ENCODE data around the gene DYSF.

The DYSF gene

DNA sequence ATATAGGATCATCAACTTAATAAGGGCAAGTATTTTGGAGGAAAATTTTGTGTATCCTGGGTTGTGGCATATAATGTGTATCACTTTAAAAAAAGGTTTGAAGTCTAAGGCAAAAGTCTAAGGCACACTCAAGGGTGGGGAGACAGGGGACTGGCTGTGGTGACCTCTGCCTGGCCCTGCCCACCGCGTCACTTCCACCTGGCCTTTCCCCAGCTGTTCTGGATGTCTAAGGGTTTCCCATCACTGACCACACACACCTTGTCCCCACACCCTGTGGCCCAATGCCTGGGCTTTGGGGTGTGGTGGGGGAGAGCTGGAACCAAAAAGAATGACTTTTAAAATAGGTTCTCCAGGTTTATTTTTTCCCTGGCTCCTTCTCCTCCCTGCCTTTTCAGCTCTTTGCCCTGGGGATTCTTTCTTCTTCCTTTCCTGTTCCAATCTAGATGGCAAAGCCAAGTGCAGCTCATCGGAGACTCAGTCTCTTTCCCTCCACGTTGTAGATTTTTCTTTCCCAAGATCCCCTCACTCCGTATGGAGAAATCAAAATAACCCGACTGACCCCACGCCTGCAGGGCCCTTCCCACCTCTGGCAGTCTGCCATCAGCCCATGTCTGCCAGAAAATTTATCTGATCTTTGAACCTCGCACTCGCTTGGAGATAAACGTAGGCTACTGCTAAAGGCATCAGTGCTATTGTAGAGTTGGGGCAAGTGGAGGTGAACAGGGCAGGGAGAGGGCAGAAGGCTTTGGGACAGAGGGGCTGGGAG is 257.2 kb downstream of the DYSF start:
- no peak for TF ChIP-seq CTCF (IDR thresholded peaks at IDR 0.05)

- no peak for TF ChIP-seq CTCF (IDR thresholded peaks at IDR 0.05)
Observed at GRCh38 chr2:71711133-71711855, 257.9 kb downstream of the DYSF start.

GRCh38 chr2:71712158-71712818 is 258.9 kb downstream of the DYSF start:
- TF ChIP-seq CTCF (IDR thresholded peaks at IDR 0.05): no peak

GRCh38 chr2:71713581-71714580 is 260.5 kb downstream of the DYSF start:
- TF ChIP-seq CTCF (IDR thresholded peaks at IDR 0.05): no peak

DNA sequence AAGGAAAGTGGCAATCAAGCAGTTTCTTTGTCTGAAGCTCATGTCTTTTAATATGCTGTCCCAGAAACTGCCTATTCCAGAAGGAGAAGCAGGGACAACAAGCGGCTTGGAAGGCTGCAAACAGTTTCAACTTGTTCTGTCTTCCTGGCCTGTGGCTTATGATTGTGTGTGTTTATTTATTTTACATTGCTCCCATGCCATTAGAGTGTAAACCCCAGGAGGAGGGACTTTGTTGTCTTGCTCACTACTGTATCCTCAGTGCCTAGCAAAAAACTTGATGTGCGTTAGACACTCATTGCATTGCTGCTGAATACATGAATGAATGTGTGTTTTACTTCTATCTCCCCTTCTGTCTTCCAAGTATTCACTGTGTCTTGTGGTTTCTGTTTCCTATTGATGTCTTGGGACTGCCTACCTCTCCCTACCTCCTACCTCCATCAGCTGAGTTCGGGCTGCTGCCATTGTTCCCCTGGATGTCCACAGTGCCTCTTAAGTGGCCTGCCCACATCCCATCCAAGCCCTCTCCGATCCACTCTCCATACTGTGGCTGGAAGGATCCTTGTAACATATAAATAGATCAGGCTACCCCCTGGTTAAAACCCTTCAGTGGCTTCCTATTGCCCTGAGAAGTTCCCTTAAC is 261.4 kb downstream of the DYSF start:
- TF ChIP-seq CTCF (IDR thresholded peaks at IDR 0.05): no peak

GRCh38 chr2:71715241-71715750 is 261.9 kb downstream of the DYSF start:
- TF ChIP-seq CTCF (IDR thresholded peaks at IDR 0.05): no peak
